Naive thymus-derived CD8-positive, alpha-beta T cell (primary cell): Measurements from ENCODE around the gene WDR36. TPM values are rescaled to one million over a fixed set of nuclear protein-coding genes. Genes with fewer than 3 reads are reported as not detected.

ENCODE experiments used
- ATAC-seq, 2 donors: fragments of 150-1000 bp; cut with Tn5 transposase in 1 of 2; sonication (Bioruptor Pico), chemical (Tn5 transposase) in 1 of 2; 1 replicate in 1 of 2; 2 replicates in 1 of 2; pipeline ENCODE4 v1.10.0; 2021; ENCODE audit warnings: mild to moderate bottlenecking in 2 of 2, moderate library complexity in 2 of 2
- POLR2A ChIA-PET: fragments of 350-600 bp; sonication (Branson Sonifier 250); formaldehyde crosslinking; loops from one replicate; lab custom pipeline; 2021; ENCODE audit warnings: antibody characterized with exemption; lab: Charles Lee
- DNase-seq, 10 donors: peaks; one replicate each; pipeline versions ENCODE4 v3.0.0 to v3.0.0-alpha.2; 2020 to 2022
- H3K27ac Mint-ChIP-seq, 10 donors: one replicate each; pipeline ENCODE4 v1.8.0; 2020 to 2022; ENCODE audit warnings: mild to moderate bottlenecking in 10 of 10, mixed read lengths in 10 of 10, moderate library complexity in 4 of 10, inconsistent platforms in 1 of 10
- H3K27me3 Mint-ChIP-seq, 5 donors: one replicate each; pipeline ENCODE4 v1.8.0; 2021 to 2022; ENCODE audit warnings: mixed read lengths in 5 of 5
- H3K36me3 Mint-ChIP-seq, 3 donors: one replicate each; pipeline ENCODE4 v1.8.0; 2020 to 2022; ENCODE audit warnings: mixed read lengths in 3 of 3, mild to moderate bottlenecking in 2 of 3, inconsistent platforms in 1 of 3
- H3K4me1 Mint-ChIP-seq, 4 donors: one replicate each; pipeline ENCODE4 v1.8.0; 2021 to 2022; ENCODE audit warnings: mixed read lengths in 4 of 4
- H3K4me3 Mint-ChIP-seq, 10 donors: one replicate each; pipeline ENCODE4 v1.8.0; 2020 to 2022; ENCODE audit warnings: mild to moderate bottlenecking in 10 of 10, mixed read lengths in 10 of 10, moderate library complexity in 6 of 10, inconsistent platforms in 1 of 10
- H3K9me3 Mint-ChIP-seq, 9 donors: one replicate each; pipeline ENCODE4 v1.8.0; 2020 to 2022; ENCODE audit warnings: mixed read lengths in 9 of 9, mild to moderate bottlenecking in 3 of 9, inconsistent platforms in 1 of 9, moderate library complexity in 1 of 9
- polyA plus RNA-seq, 3 donors: library from polyadenylated mRNA; unstranded; fragments of 300-500 nt; fragmentation: Illumina TruSeq; gene quantifications; one replicate each; pipeline ENCODE4 v1.2.3, GENCODE V29; 2021
- total RNA-seq, 8 experiments: library from RNA in 2 of 8; stranded (reverse) in 2 of 8; gene quantifications; one replicate each; pipeline ENCODE4 v1.2.3 and lab custom pipeline; 2021 to 2026

Gene WDR36
- 10 to 100 TPM; 34.6 to 36.7 TPM for total RNA-seq
- 10 to 100 TPM; 18.0 to 25.2 (median 22.9) TPM for polyA plus RNA-seq
- total RNA-seq (lab: John Stamatoyannopoulos, UW), result 55.8 to 340 (median 98.5) reads per million in 6 experiments

- Mint-ChIP-seq H3K27me3 (peaks cover 3 to 19% (median 4%) of the 10 kb centered on the region in 5 donors), H3K9me3 (peaks cover 0 to 9% (median 0%) of the 10 kb centered on the region in 9 donors), H3K36me3 (peaks cover 0 to 23% (median 4%) of the 10 kb centered on the region in 3 donors), H3K4me1 (peaks cover 16 to 45% (median 34%) of the 10 kb centered on the region in 4 donors), H3K4me3 (peak within 1 kb of the TSS; percentile 88 to 100 (median 96)), H3K27ac (peak within 1 kb of the TSS; percentile 84 to 98 (median 96))
- DNase-seq (peak; percentile 75 to 96 (median 86)), ATAC-seq (peak; percentile 92 to 95)
- POLR2A ChIA-PET, result interaction anchor here (0.6 to 1.5 kb wide), 4 partner anchors 10 to 356 kb away, joined by 3 to 6 read pairs (median 4); partner anchors contain the start of gene SLC25A46
These were observed at the start of gene WDR36 for GRCh38 chr5:111092062-111092853. WDR36 (plus strand) TSS chr5:111092348; CDS start chr5:111092457, 109 bp downstream.

GRCh38 chr5:111043712-111044506, 48.2 kb upstream of the WDR36 start:
- Mint-ChIP-seq H3K9me3 (peaks cover 0 to 8% (median 0%) of the 10 kb centered on the region in 9 donors), H3K27ac (no peak overlapping the region), H3K27me3 (peaks cover 0 to 37% (median 1%) of the 10 kb centered on the region in 5 donors), H3K4me3 (no peak overlapping the region), H3K36me3 (no peaks in the 10 kb centered on the region), H3K4me1 (no peaks in the 10 kb centered on the region)
- ATAC-seq (no peak), DNase-seq (no peak)
- POLR2A ChIA-PET, result no interaction called here

GRCh38 chr5:111058064-111058463, 34.1 kb upstream of the WDR36 start:
- peaks cover 0 to 7% (median 3%) of the 10 kb centered on the region in 3 donors for H3K36me3 Mint-ChIP-seq
- DNase-seq, result no peak
- POLR2A ChIA-PET, result no interaction called here
- no peak for ATAC-seq
- H3K9me3 Mint-ChIP-seq, result peaks cover 2 to 29% (median 12%) of the 10 kb centered on the region in 9 donors
- H3K27ac Mint-ChIP-seq, result no peak overlapping the region
- H3K4me1 Mint-ChIP-seq, result no peaks in the 10 kb centered on the region
- H3K4me3 Mint-ChIP-seq, result no peak overlapping the region
- peaks cover 31 to 62% (median 52%) of the 10 kb centered on the region in 5 donors for H3K27me3 Mint-ChIP-seq

- Mint-ChIP-seq H3K4me3 (no peak overlapping the region), H3K27me3 (peaks cover 23 to 51% (median 39%) of the 10 kb centered on the region in 5 donors), H3K4me1 (no peaks in the 10 kb centered on the region), H3K36me3 (peaks cover 0 to 7% (median 3%) of the 10 kb centered on the region in 3 donors), H3K9me3 (peaks cover 2 to 16% (median 10%) of the 10 kb centered on the region in 9 donors), H3K27ac (no peak overlapping the region)
- POLR2A ChIA-PET, result no interaction called here
- DNase-seq (no peak), ATAC-seq (no peak)
These were observed 32.0 kb upstream of the WDR36 start for GRCh38 chr5:111060169-111060568.

- POLR2A ChIA-PET, result no interaction called here
- DNase-seq, result no peak
- peaks cover 16 to 51% (median 37%) of the 10 kb centered on the region in 5 donors for H3K27me3 Mint-ChIP-seq
- H3K4me3 Mint-ChIP-seq, result no peak overlapping the region
- no peak for ATAC-seq
- no peak overlapping the region for H3K27ac Mint-ChIP-seq
- H3K9me3 Mint-ChIP-seq, result peaks cover 0 to 16% (median 9%) of the 10 kb centered on the region in 9 donors
- no peaks in the 10 kb centered on the region for H3K4me1 Mint-ChIP-seq
- peaks cover 0 to 7% (median 3%) of the 10 kb centered on the region in 3 donors for H3K36me3 Mint-ChIP-seq
These were observed 30.5 kb upstream of the WDR36 start for GRCh38 chr5:111061618-111062017.

GRCh38 chr5:111063709-111064322, 28.3 kb upstream of the WDR36 start:
- DNase-seq (no peak), ATAC-seq (peak in 1 of 2 donors; percentile 22)
- H3K9me3 Mint-ChIP-seq, result peaks cover 0 to 11% (median 5%) of the 10 kb centered on the region in 9 donors
- H3K36me3 Mint-ChIP-seq, result peaks cover 0 to 2% (median 2%) of the 10 kb centered on the region in 3 donors
- no peaks in the 10 kb centered on the region for H3K4me1 Mint-ChIP-seq
- H3K27ac Mint-ChIP-seq, result peak overlapping the region in 1 of 10 donors; percentile 33
- peaks cover 17 to 51% (median 39%) of the 10 kb centered on the region in 5 donors for H3K27me3 Mint-ChIP-seq
- POLR2A ChIA-PET, result no interaction called here
- H3K4me3 Mint-ChIP-seq, result no peak overlapping the region

- Mint-ChIP-seq H3K4me1 (peaks cover 0 to 21% (median 16%) of the 10 kb centered on the region in 4 donors), H3K27ac (no peak overlapping the region), H3K27me3 (peaks cover 30 to 73% (median 57%) of the 10 kb centered on the region in 5 donors), H3K9me3 (no peaks in the 10 kb centered on the region), H3K4me3 (no peak overlapping the region), H3K36me3 (no peaks in the 10 kb centered on the region)
- POLR2A ChIA-PET, result no interaction called here
- no peak for ATAC-seq
- DNase-seq, result no peak
These were observed 25.7 kb upstream of the WDR36 start for GRCh38 chr5:111066261-111066938.

- POLR2A ChIA-PET, result no interaction called here
- H3K4me3 Mint-ChIP-seq, result no peak overlapping the region
- no peaks in the 10 kb centered on the region for H3K36me3 Mint-ChIP-seq
These were observed 23.9 kb upstream of the WDR36 start for GRCh38 chr5:111068213-111068612.

GRCh38 chr5:111069839-111070238, 22.3 kb upstream of the WDR36 start:
- Mint-ChIP-seq H3K36me3 (no peaks in the 10 kb centered on the region), H3K27ac (no peak overlapping the region), H3K9me3 (no peaks in the 10 kb centered on the region), H3K4me3 (peak overlapping the region in 5 of 10 donors; percentile 8 to 65 (median 56)), H3K4me1 (peaks cover 6 to 38% (median 34%) of the 10 kb centered on the region in 4 donors), H3K27me3 (peaks cover 38 to 99% (median 77%) of the 10 kb centered on the region in 5 donors)
- POLR2A ChIA-PET, result no interaction called here
- DNase-seq (no peak), ATAC-seq (no peak)

More at GRCh38 chr5:111068213-111068612, 23.9 kb upstream of the WDR36 start:
- H3K9me3 Mint-ChIP-seq, result no peaks in the 10 kb centered on the region
- ATAC-seq, result no peak
- H3K27ac Mint-ChIP-seq, result peak overlapping the region in 1 of 10 donors; percentile 41
- peaks cover 33 to 91% (median 71%) of the 10 kb centered on the region in 5 donors for H3K27me3 Mint-ChIP-seq
- DNase-seq, result no peak
- peaks cover 3 to 33% (median 24%) of the 10 kb centered on the region in 4 donors for H3K4me1 Mint-ChIP-seq

GRCh38 chr5:111070272-111071134, 21.6 kb upstream of the WDR36 start:
- no peaks in the 10 kb centered on the region for H3K9me3 Mint-ChIP-seq
- H3K4me3 Mint-ChIP-seq, result peak overlapping the region; percentile 26 to 74 (median 58)
- peak overlapping the region in 1 of 10 donors; percentile 21 for H3K27ac Mint-ChIP-seq
- peaks cover 6 to 38% (median 34%) of the 10 kb centered on the region in 4 donors for H3K4me1 Mint-ChIP-seq
- H3K27me3 Mint-ChIP-seq, result peaks cover 41 to 99% (median 77%) of the 10 kb centered on the region in 5 donors
- DNase-seq (peak in 3 of 10 donors; percentile 1 to 17 (median 11)), ATAC-seq (peak; percentile 47 to 62)
- POLR2A ChIA-PET, result no interaction called here
- H3K36me3 Mint-ChIP-seq, result no peaks in the 10 kb centered on the region

- Mint-ChIP-seq H3K36me3 (no peaks in the 10 kb centered on the region), H3K4me1 (peaks cover 6 to 38% (median 34%) of the 10 kb centered on the region in 4 donors), H3K4me3 (peak within 1 kb of the TSS; percentile 88 to 96 (median 93)), H3K9me3 (no peaks in the 10 kb centered on the region), H3K27ac (peak within 1 kb of the TSS in 1 of 10 donors; percentile 21), H3K27me3 (peaks cover 41 to 94% (median 74%) of the 10 kb centered on the region in 5 donors)
- ATAC-seq (no peak), DNase-seq (no peak)
- POLR2A ChIA-PET, result no interaction called here
These were observed 20.7 kb upstream of the WDR36 start, which contains the start of gene TSLP for GRCh38 chr5:111071413-111071812. TSLP (plus strand) TSS chr5:111071713; CDS start chr5:111071891, 178 bp downstream.
